ENCODE measurements around the gene CCDC71.

Gene CCDC71

DNA sequence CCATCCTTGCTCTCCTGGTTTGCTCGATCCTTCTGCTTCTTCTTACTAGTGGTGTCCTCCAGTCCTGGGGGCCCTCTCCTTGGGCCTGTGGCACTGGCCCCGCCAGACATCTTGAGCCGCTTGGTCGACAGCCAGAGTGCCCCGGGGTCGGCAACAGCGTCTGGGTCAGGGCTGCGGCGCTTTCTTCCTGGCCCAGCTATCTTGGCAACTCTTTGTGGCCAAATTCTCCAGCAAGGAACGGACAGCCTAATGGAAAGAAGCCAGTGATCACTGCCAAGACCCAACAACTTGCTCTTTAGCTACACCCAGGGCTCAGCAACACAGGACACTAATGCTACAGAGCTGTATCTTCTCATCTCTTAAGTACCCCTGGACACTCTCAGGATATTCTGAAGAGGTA is 47.1 kb downstream of the CCDC71 start:
- TF ChIP-seq, protein P1, sequence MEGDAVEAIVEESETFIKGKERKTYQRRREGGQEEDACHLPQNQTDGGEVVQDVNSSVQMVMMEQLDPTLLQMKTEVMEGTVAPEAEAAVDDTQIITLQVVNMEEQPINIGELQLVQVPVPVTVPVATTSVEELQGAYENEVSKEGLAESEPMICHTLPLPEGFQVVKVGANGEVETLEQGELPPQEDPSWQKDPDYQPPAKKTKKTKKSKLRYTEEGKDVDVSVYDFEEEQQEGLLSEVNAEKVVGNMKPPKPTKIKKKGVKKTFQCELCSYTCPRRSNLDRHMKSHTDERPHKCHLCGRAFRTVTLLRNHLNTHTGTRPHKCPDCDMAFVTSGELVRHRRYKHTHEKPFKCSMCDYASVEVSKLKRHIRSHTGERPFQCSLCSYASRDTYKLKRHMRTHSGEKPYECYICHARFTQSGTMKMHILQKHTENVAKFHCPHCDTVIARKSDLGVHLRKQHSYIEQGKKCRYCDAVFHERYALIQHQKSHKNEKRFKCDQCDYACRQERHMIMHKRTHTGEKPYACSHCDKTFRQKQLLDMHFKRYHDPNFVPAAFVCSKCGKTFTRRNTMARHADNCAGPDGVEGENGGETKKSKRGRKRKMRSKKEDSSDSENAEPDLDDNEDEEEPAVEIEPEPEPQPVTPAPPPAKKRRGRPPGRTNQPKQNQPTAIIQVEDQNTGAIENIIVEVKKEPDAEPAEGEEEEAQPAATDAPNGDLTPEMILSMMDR (IDR thresholded peaks at IDR 0.05; ENCODE audit: insufficient read depth, low read length, poor library complexity, severe bottlenecking): no peak

More for the DNA sequence above, 47.1 kb downstream of the CCDC71 start:
- DNase-seq (ENCODE audit: extremely low read depth, insufficient read length): no peak
- Histone ChIP-seq H3K4me3 (replicated peaks; ENCODE audit: low read depth, low read length) (no peak overlapping the region), H3K36me3 (ENCODE audit: control insufficient read depth, insufficient read depth, low read length) (peaks cover 32% of the 10 kb centered on the region), H3K27me3 (replicated peaks; ENCODE audit: control insufficient read depth, insufficient read depth, low read length) (no peaks in the 10 kb centered on the region)

All from GM06990 (cell line).